Type B pancreatic cell (in vitro differentiated cells): Measurements from ENCODE around the gene UROS. TPM values are rescaled to one million over a fixed set of nuclear protein-coding genes. Genes with fewer than 3 reads are reported as not detected.

ENCODE experiments used
- DNase-seq: peaks from one replicate; pipeline ENCODE4 v3.0.0; 2021; ENCODE audit warnings: mixed read lengths; ENCODE audit not compliant: unreplicated experiment; ENCODE audit errors: extremely low spot score
- H3K27ac Mint-ChIP-seq: 2 replicates; pipeline ENCODE4 v1.8.0; 2021; ENCODE audit warnings: mild to moderate bottlenecking, mixed read lengths
- H3K27me3 Mint-ChIP-seq: 2 replicates; pipeline ENCODE4 v1.8.0; 2021; ENCODE audit warnings: mixed read lengths
- H3K36me3 Mint-ChIP-seq: 2 replicates; pipeline ENCODE4 v1.8.0; 2021; ENCODE audit warnings: mixed read lengths
- H3K4me1 Mint-ChIP-seq: one replicate; pipeline ENCODE4 v1.8.0; 2021; ENCODE audit warnings: mixed read lengths; ENCODE audit not compliant: unreplicated experiment
- H3K4me3 Mint-ChIP-seq: 2 replicates; pipeline ENCODE4 v1.8.0; 2021; ENCODE audit warnings: mild to moderate bottlenecking, mixed read lengths
- H3K9me3 Mint-ChIP-seq: 2 replicates; pipeline ENCODE4 v1.8.0; 2021; ENCODE audit warnings: mixed read lengths
- CTCF ChIP-seq: fragments of 200-600 bp; sonication (generic); conservative IDR thresholded peaks from 2 replicates; pipeline ENCODE4 v1.5.0; 2021; ENCODE audit warnings: antibody characterized with exemption, mild to moderate bottlenecking
- total RNA-seq: library from RNA; stranded (reverse); gene quantifications from 2 replicates; pipeline ENCODE4 v1.2.1, GENCODE V29; 2021; ENCODE audit warnings: low replicate concordance

Gene UROS
- total RNA-seq, 1 donor from 2014 or later, result 52.5 TPM

DNA sequence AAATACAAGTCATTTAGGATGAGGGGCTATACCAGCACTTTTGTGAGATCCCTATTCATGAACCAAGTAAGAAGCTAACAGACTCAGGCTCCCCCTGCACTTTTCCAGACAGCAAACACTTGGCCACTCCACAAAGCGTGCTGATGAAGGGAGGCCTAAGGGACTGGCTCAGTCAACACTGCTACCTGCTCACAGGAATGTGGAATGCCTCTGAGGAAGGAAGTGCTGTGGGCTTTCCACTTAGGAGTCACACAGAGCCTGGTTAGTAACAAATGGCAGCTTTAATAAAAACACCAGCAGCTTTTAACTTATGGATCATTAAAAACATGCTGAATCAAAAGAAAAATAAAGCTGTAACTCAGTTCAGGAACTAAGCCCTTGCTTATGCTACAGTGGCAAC lies 15.0 kb downstream of the UROS start:
- Mint-ChIP-seq H3K4me3 (no peak overlapping the region), H3K9me3 (no peaks in the 10 kb centered on the region), H3K27ac (no peak overlapping the region), H3K4me1 (no peaks in the 10 kb centered on the region), H3K27me3 (no peaks in the 10 kb centered on the region), H3K36me3 (peaks cover 16% of the 10 kb centered on the region)
- no peak for TF ChIP-seq CTCF
- no peak for DNase-seq

DNA sequence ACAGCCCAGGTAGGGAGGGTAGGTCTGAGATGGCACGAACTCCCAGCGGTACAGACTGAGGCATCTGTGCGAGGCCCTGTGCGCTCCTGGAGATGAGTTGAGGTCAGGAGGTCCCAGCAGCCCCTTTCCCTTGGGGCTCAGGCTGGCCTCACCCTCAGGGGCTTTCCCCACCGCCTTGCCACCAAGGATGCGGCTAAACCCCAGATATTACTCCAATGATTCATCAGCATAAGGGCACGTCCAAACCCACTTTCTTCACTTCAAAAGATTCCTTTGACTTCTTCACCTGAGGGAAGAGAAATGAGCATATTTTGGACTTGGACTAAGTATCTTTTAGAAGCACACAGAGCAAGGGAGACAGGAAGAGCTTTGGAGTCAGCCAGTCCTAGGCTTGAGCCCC lies 20.3 kb downstream of the UROS start:
- Mint-ChIP-seq H3K27me3 (no peaks in the 10 kb centered on the region), H3K9me3 (no peaks in the 10 kb centered on the region), H3K4me1 (peaks cover 4% of the 10 kb centered on the region), H3K27ac (no peak overlapping the region), H3K4me3 (no peak overlapping the region), H3K36me3 (peaks cover 15% of the 10 kb centered on the region)
- DNase-seq, result no peak
- no peak for TF ChIP-seq CTCF

DNA sequence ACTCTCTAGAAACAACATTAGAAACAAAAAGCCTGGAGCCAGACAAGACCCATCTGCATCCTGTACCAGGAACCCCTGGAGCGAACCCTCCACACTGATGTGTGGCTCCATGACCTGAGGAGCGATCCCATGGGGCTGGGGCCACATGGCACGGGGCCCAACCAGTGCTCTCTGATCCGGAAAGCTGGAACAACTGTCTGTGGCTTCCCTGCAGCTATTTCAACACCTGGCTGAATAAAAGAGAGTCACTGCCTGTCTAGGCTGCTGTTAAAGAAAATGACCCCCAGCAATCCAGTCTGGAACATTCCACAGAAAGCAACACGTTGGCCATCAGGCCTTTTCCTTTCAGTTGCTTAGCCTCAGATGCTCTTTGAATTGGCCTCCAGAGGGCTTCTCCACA lies 20.9 kb downstream of the UROS start:
- Mint-ChIP-seq H3K27me3 (no peaks in the 10 kb centered on the region), H3K4me3 (no peak overlapping the region), H3K36me3 (peaks cover 14% of the 10 kb centered on the region), H3K4me1 (peaks cover 4% of the 10 kb centered on the region), H3K27ac (no peak overlapping the region), H3K9me3 (no peaks in the 10 kb centered on the region)
- DNase-seq, result no peak
- no peak for TF ChIP-seq CTCF

GRCh38 chr10:125801574-125801973 lies 21.5 kb downstream of the UROS start:
- no peak for TF ChIP-seq CTCF
- H3K4me3 Mint-ChIP-seq, result no peak overlapping the region
- H3K27ac Mint-ChIP-seq, result no peak overlapping the region
- H3K36me3 Mint-ChIP-seq, result peaks cover 11% of the 10 kb centered on the region
- no peaks in the 10 kb centered on the region for H3K27me3 Mint-ChIP-seq
- H3K4me1 Mint-ChIP-seq, result peaks cover 4% of the 10 kb centered on the region
- H3K9me3 Mint-ChIP-seq, result no peaks in the 10 kb centered on the region
- DNase-seq, result no peak

- Mint-ChIP-seq H3K27me3 (no peaks in the 10 kb centered on the region), H3K4me1 (peaks cover 4% of the 10 kb centered on the region), H3K27ac (no peak overlapping the region), H3K4me3 (no peak overlapping the region), H3K9me3 (no peaks in the 10 kb centered on the region), H3K36me3 (peaks cover 6% of the 10 kb centered on the region)
- no peak for TF ChIP-seq CTCF
- no peak for DNase-seq
Measured at GRCh38 chr10:125799451-125800182, 23.4 kb downstream of the UROS start.
